Muscle of arm (tissue), 12 donors: Measurements from ENCODE around the gene KDM7A. TPM values are rescaled to one million over a fixed set of nuclear protein-coding genes. Genes with fewer than 3 reads are reported as not detected.

Source experiments
- DNase-seq: peaks from one replicate; pipeline ENCODE4 v3.0.0-alpha.2; 2013
- polyA plus RNA-seq, 12 donors: library from polyadenylated mRNA; unstranded; fragments of 120-200 nt; gene quantifications; one replicate each; pipeline ENCODE4 v1.2.1, GENCODE V29; 2013; ENCODE audit not compliant: insufficient read length in 12 of 12

KDM7A gene
- polyA plus RNA-seq, 12 donors: 6.4 to 15.3 (median 9.6) TPM; not detected in 1

- DNase-seq: no peak
These were observed 120.2 kb downstream of the KDM7A start for GRCh38 chr7:140056431-140057142.

GRCh38 chr7:140055833-140056232, 121.0 kb downstream of the KDM7A start:
- DNase-seq: no peak

GRCh38 chr7:140054751-140055150, 122.0 kb downstream of the KDM7A start:
- DNase-seq: no peak

GRCh38 chr7:140053812-140054539, 122.8 kb downstream of the KDM7A start:
- no peak for DNase-seq

GRCh38 chr7:140051820-140052219, 125.0 kb downstream of the KDM7A start:
- no peak for DNase-seq

GRCh38 chr7:140050100-140050499, 126.7 kb downstream of the KDM7A start:
- no peak for DNase-seq

GRCh38 chr7:140049339-140050024, 127.3 kb downstream of the KDM7A start:
- no peak for DNase-seq

GRCh38 chr7:140048989-140049338, 127.8 kb downstream of the KDM7A start:
- DNase-seq: no peak

- DNase-seq: no peak
These were observed 128.6 kb downstream of the KDM7A start for GRCh38 chr7:140048138-140048537.

GRCh38 chr7:140047197-140047596, 129.6 kb downstream of the KDM7A start:
- no peak for DNase-seq

- no peak for DNase-seq
These were observed 131.1 kb downstream of the KDM7A start for GRCh38 chr7:140045697-140046096.

- DNase-seq: no peak
These were observed 132.5 kb downstream of the KDM7A start for GRCh38 chr7:140044251-140044650.

- DNase-seq: no peak
These were observed 134.5 kb downstream of the KDM7A start for GRCh38 chr7:140042386-140042670.

- no peak for DNase-seq
These were observed 135.0 kb downstream of the KDM7A start for GRCh38 chr7:140041659-140042385.

GRCh38 chr7:140039896-140040295, 136.9 kb downstream of the KDM7A start:
- DNase-seq: no peak

- DNase-seq: no peak
These were observed 137.7 kb downstream of the KDM7A start for GRCh38 chr7:140039066-140039465.

- no peak for DNase-seq
These were observed 140.4 kb downstream of the KDM7A start for GRCh38 chr7:140036224-140036962.

- no peak for DNase-seq
These were observed 141.2 kb downstream of the KDM7A start for GRCh38 chr7:140035400-140036223.
